Neuronal stem cell (in vitro differentiated cells): ENCODE measurements around the gene DENND5A.

Experiments
- DNase-seq: peaks from one replicate; pipeline ENCODE4 v3.0.0-alpha.2; 2013; ENCODE audit warnings: low spot score
- H2AFZ ChIP-seq: one replicate; pipeline ENCODE4 v1.6.1; 2013; ENCODE audit warnings: mild to moderate bottlenecking, low read length, inconsistent platforms
- H2AK5ac ChIP-seq: 2 replicates; pipeline ENCODE4 v1.6.1; 2013; ENCODE audit warnings: low read depth, mild to moderate bottlenecking, inconsistent platforms, low read length, moderate library complexity, mixed read lengths
- H2BK120ac ChIP-seq: 2 replicates; pipeline ENCODE4 v1.6.1; 2013; ENCODE audit warnings: low read depth, mild to moderate bottlenecking, inconsistent platforms, low read length, moderate library complexity, mixed read lengths
- H2BK12ac ChIP-seq: one replicate; pipeline ENCODE4 v1.6.1; 2013; ENCODE audit warnings: low read length, inconsistent platforms
- H2BK15ac ChIP-seq: 2 replicates; pipeline ENCODE4 v1.6.1; 2013; ENCODE audit warnings: mild to moderate bottlenecking, low read length, inconsistent platforms, mixed read lengths
- H2BK5ac ChIP-seq: one replicate; pipeline ENCODE4 v1.6.1; 2013; ENCODE audit warnings: inconsistent platforms, mild to moderate bottlenecking, low read length, moderate library complexity
- H3K14ac ChIP-seq: one replicate; pipeline ENCODE4 v1.6.1; 2013; ENCODE audit warnings: low read length, inconsistent platforms
- H3K18ac ChIP-seq: 2 replicates; pipeline ENCODE4 v1.6.1; 2013; ENCODE audit warnings: low read length, inconsistent platforms
- H3K23ac ChIP-seq: 2 replicates; pipeline ENCODE4 v1.6.1; 2013; ENCODE audit warnings: low read depth, mild to moderate bottlenecking, mixed read lengths, low read length, inconsistent platforms; ENCODE audit not compliant: poor library complexity
- H3K27ac ChIP-seq: replicated peaks from 3 replicates; pipeline ENCODE4 v1.5.1; 2013; ENCODE audit warnings: low read length, inconsistent platforms
- H3K27me3 ChIP-seq, 3 experiments: 2 replicates each; pipeline ENCODE4 v1.6.1; 2013; ENCODE audit warnings: low read length in 3 of 3, mild to moderate bottlenecking in 2 of 3, inconsistent platforms in 1 of 3, low read depth in 1 of 3, mixed read lengths in 1 of 3, moderate library complexity in 1 of 3; ENCODE audit not compliant: control insufficient read depth in 3 of 3, insufficient read depth in 3 of 3
- H3K36me3 ChIP-seq, 2 donors: replicated peaks in 1 of 2; 2 replicates each; pipeline ENCODE4 v1.6.1; 2013; ENCODE audit warnings: low read length in 2 of 2; ENCODE audit not compliant: control insufficient read depth in 2 of 2, insufficient read depth in 2 of 2
- H3K4ac ChIP-seq: 2 replicates; pipeline ENCODE4 v1.6.1; 2013; ENCODE audit warnings: inconsistent platforms, mild to moderate bottlenecking, low read length, moderate library complexity
- H3K4me1 ChIP-seq, 2 donors: 1 replicate in 1 of 2; 2 replicates in 1 of 2; pipeline ENCODE4 v1.6.1; 2013; ENCODE audit warnings: low read length in 2 of 2, low read depth in 1 of 2; ENCODE audit not compliant: control insufficient read depth in 2 of 2, insufficient read depth in 1 of 2
- H3K4me2 ChIP-seq: one replicate; pipeline ENCODE4 v1.6.1; 2013; ENCODE audit warnings: mild to moderate bottlenecking, low read length, inconsistent platforms; ENCODE audit not compliant: insufficient read depth, poor library complexity, severe bottlenecking
- H3K4me3 ChIP-seq, 2 donors: 2 replicates each; pipeline ENCODE4 v1.5.1; 2013; ENCODE audit warnings: low read length in 2 of 2, mild to moderate bottlenecking in 2 of 2, inconsistent platforms in 1 of 2, moderate library complexity in 1 of 2
- H3K79me1 ChIP-seq: one replicate; pipeline ENCODE4 v1.6.1; 2013; ENCODE audit warnings: low read depth, mild to moderate bottlenecking, inconsistent platforms, low read length, moderate library complexity
- H3K9ac ChIP-seq: one replicate; pipeline ENCODE4 v1.6.1; 2013; ENCODE audit warnings: mild to moderate bottlenecking, low read depth, low read length, inconsistent platforms; ENCODE audit not compliant: poor library complexity
- H3K9me3 ChIP-seq, 2 donors: replicated peaks in 1 of 2; 2 replicates each; pipeline versions ENCODE3 to v1.6.1; 2013; ENCODE audit warnings: low read length in 2 of 2, mild to moderate bottlenecking in 2 of 2, inconsistent platforms in 1 of 2, low read depth in 1 of 2, mixed read lengths in 1 of 2, moderate library complexity in 1 of 2; ENCODE audit not compliant: control insufficient read depth in 2 of 2, insufficient read depth in 1 of 2
- H4K8ac ChIP-seq: one replicate; pipeline ENCODE4 v1.6.1; 2013; ENCODE audit warnings: low read depth, mild to moderate bottlenecking, inconsistent platforms, low read length, moderate library complexity
- H4K91ac ChIP-seq: one replicate; pipeline ENCODE4 v1.6.1; 2013; ENCODE audit warnings: low read length, low read depth, mild to moderate bottlenecking, inconsistent platforms; ENCODE audit not compliant: poor library complexity
- WGBS, 2 donors: extraction: QIAGEN DNeasy Blood & Tissue Kit; methylation state at CpG; one replicate each; pipeline ENCODE4 v1.1.7; 2013; ENCODE audit warnings: missing lambda C conversion rate in 2 of 2, mixed read lengths in 1 of 2; ENCODE audit not compliant: insufficient read length in 2 of 2, insufficient replicate concordance in 1 of 2; ENCODE audit errors: extremely low coverage in 2 of 2; 5-methylcytosine and 5-hydroxymethylcytosine counted together

Gene DENND5A

GRCh38 chr11:9203691-9204311 is 61.3 kb downstream of the DENND5A start:
- Histone ChIP-seq H2BK5ac (no peak overlapping the region), H3K27me3 (no peaks in the 10 kb centered on the region), H2BK120ac (no peak overlapping the region), H2AK5ac (no peak overlapping the region), H2BK15ac (no peak overlapping the region), H3K9ac (no peak overlapping the region), H3K79me1 (no peaks in the 10 kb centered on the region), H3K36me3 (peaks cover 16 to 71% of the 10 kb centered on the region in 2 donors), H3K27ac (no peak overlapping the region), H3K23ac (no peak overlapping the region), H3K4me3 (no peak overlapping the region), H4K91ac (no peak overlapping the region), H3K4ac (no peak overlapping the region), H2BK12ac (no peak overlapping the region), H3K18ac (no peak overlapping the region), H3K9me3 (no peaks in the 10 kb centered on the region), H3K14ac (no peak overlapping the region), H3K4me2 (no peak overlapping the region), H4K8ac (no peak overlapping the region), H2AFZ (no peak overlapping the region), H3K4me1 (peaks cover 0 to 2% of the 10 kb centered on the region in 2 donors)
- WGBS, 2 donors, result no CpG with 5 or more reads among the region's 12 CpGs
- DNase-seq, result no peak

GRCh38 chr11:9201372-9202162 is 63.6 kb downstream of the DENND5A start:
- no peak overlapping the region for H2AK5ac ChIP-seq
- H3K36me3 ChIP-seq, result peaks cover 16 to 83% of the 10 kb centered on the region in 2 donors
- H3K4ac ChIP-seq, result no peak overlapping the region
- no peak for DNase-seq
- H2BK15ac ChIP-seq, result no peak overlapping the region
- H2BK120ac ChIP-seq, result no peak overlapping the region
- no peak overlapping the region for H3K18ac ChIP-seq
- no peaks in the 10 kb centered on the region for H3K27me3 ChIP-seq
- no peak overlapping the region for H3K4me2 ChIP-seq
- H3K23ac ChIP-seq, result no peak overlapping the region
- H3K9me3 ChIP-seq, result no peaks in the 10 kb centered on the region
- H4K91ac ChIP-seq, result no peak overlapping the region
- no peaks in the 10 kb centered on the region for H3K79me1 ChIP-seq
- H2BK12ac ChIP-seq, result no peak overlapping the region
- no CpG with 5 or more reads among the region's 3 CpGs for WGBS, 2 donors
- H3K9ac ChIP-seq, result no peak overlapping the region
- no peak overlapping the region for H3K14ac ChIP-seq
- no peak overlapping the region for H3K4me3 ChIP-seq
- H2BK5ac ChIP-seq, result no peak overlapping the region
- no peak overlapping the region for H4K8ac ChIP-seq
- H2AFZ ChIP-seq, result no peak overlapping the region
- no peak overlapping the region for H3K27ac ChIP-seq
- H3K4me1 ChIP-seq, result no peaks in the 10 kb centered on the region

GRCh38 chr11:9200471-9200870 is 64.7 kb downstream of the DENND5A start:
- DNase-seq, result no peak
- no peak overlapping the region for H2BK12ac ChIP-seq
- H2BK15ac ChIP-seq, result no peak overlapping the region
- H3K4ac ChIP-seq, result no peak overlapping the region
- WGBS, 2 donors, result no CpG with 5 or more reads among the region's 2 CpGs
- H3K18ac ChIP-seq, result no peak overlapping the region
- peaks cover 13 to 78% of the 10 kb centered on the region in 2 donors for H3K36me3 ChIP-seq
- no peaks in the 10 kb centered on the region for H3K79me1 ChIP-seq
- no peak overlapping the region for H3K14ac ChIP-seq
- H4K91ac ChIP-seq, result no peak overlapping the region
- H3K27me3 ChIP-seq, result no peaks in the 10 kb centered on the region
- no peak overlapping the region for H2BK5ac ChIP-seq
- no peak overlapping the region for H3K4me2 ChIP-seq
- no peak overlapping the region for H3K27ac ChIP-seq
- no peak overlapping the region for H4K8ac ChIP-seq
- no peaks in the 10 kb centered on the region for H3K4me1 ChIP-seq
- no peak overlapping the region for H3K23ac ChIP-seq
- no peak overlapping the region for H2AK5ac ChIP-seq
- H3K9ac ChIP-seq, result no peak overlapping the region
- H3K9me3 ChIP-seq, result no peaks in the 10 kb centered on the region
- H3K4me3 ChIP-seq, result no peak overlapping the region
- no peak overlapping the region for H2BK120ac ChIP-seq
- H2AFZ ChIP-seq, result no peak overlapping the region

DNA sequence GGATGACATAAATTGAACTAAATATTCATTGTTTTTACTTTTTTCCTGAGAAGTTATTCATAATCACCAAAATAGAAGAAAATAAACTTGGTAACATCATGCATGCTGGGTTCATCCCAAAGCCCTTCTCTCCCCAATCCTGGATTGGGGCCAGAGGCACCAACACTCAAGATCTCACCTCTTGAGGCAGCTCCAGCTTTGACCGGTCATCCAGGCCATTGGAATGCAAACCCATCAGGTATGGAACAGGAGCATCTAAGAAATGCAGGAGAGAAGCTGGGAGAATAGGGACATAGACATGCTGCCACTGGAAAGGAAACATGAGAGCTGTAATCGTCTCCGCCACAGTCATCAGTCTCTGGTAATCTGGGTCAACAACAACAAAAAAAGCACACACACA is 71.8 kb downstream of the DENND5A start:
- no peak overlapping the region for H2AFZ ChIP-seq
- no peak overlapping the region for H3K4me2 ChIP-seq
- H3K14ac ChIP-seq, result no peak overlapping the region
- H3K36me3 ChIP-seq, result peaks cover 15 to 82% of the 10 kb centered on the region in 2 donors
- no peak for DNase-seq
- WGBS, 2 donors, result no CpG with 5 or more reads among the region's 3 CpGs
- peaks cover 5 to 35% of the 10 kb centered on the region in 2 donors for H3K9me3 ChIP-seq
- H4K8ac ChIP-seq, result no peak overlapping the region
- no peaks in the 10 kb centered on the region for H3K79me1 ChIP-seq
- no peak overlapping the region for H3K27ac ChIP-seq
- no peak overlapping the region for H3K4ac ChIP-seq
- no peak overlapping the region for H2BK15ac ChIP-seq
- H3K4me1 ChIP-seq, result no peaks in the 10 kb centered on the region
- H3K9ac ChIP-seq, result no peak overlapping the region
- H3K27me3 ChIP-seq, result no peaks in the 10 kb centered on the region
- H3K23ac ChIP-seq, result no peak overlapping the region
- no peak overlapping the region for H3K4me3 ChIP-seq
- no peak overlapping the region for H2BK12ac ChIP-seq
- no peak overlapping the region for H2AK5ac ChIP-seq
- H3K18ac ChIP-seq, result no peak overlapping the region
- no peak overlapping the region for H4K91ac ChIP-seq
- no peak overlapping the region for H2BK120ac ChIP-seq
- no peak overlapping the region for H2BK5ac ChIP-seq
